Stimulated activated CD4-positive, alpha-beta T cell treated with anti-CD3 and anti-CD28 coated beads, Interleukin-15, amount 100 ng/mL, for 1 hour (primary cell): ENCODE data around the gene EIF2S1.
"Not testable (repeated sequence)": the region's sequence is repeated elsewhere in the genome, so short reads cannot be mapped to it uniquely, and the experiment has no call there.

Source experiments
- DNase-seq, 2 donors: peaks; one replicate each; pipeline ENCODE4 v3.0.0-alpha.2; 2020; ENCODE audit warnings: low read depth in 1 of 2, low spot score in 1 of 2

EIF2S1 gene

GRCh38 chr14:67371247-67372148 lies 11.4 kb downstream of the EIF2S1 start:
- no peak for DNase-seq

DNA sequence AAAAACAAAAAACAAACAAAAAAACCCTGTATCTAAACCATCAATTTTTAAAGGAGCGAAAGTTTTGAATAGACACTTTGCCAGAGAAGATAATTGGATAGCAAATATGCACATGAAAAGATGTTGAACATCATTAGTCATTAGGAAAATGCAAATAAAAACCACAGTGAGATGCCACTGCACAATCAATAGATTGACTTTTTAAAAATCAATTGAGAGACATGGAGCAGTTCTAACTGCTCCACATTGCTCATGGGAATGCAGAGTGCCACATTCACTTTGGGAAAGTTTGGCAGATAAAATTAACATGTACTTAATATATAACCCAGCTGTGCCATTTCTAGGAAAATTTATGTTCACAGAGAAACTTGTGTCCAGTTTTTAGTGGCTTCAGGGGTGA lies 12.7 kb downstream of the EIF2S1 start:
- no peak for DNase-seq

GRCh38 chr14:67373347-67373746 lies 13.2 kb downstream of the EIF2S1 start:
- DNase-seq, result no peak

GRCh38 chr14:67377916-67378315 lies 17.8 kb downstream of the EIF2S1 start:
- DNase-seq, result no peak

DNA sequence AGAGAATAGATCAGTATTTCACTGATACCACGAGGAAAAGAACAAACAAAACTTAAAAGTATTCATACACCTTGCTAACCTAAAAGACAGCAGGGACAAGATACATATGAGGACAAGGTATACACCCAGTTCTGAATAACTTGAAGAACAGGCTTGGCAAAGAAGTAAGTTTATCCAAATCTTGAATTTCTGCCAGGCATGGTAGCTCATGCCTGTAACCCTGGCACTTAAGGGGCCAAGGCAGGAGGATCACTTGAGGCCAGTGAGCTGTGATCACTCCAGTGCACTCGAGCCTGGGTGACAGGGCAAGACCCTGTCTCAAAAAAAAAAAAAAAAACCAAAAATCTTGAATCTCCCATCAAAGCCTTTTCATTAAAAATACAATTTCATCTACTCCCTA lies 25.0 kb downstream of the EIF2S1 start:
- no peak for DNase-seq

GRCh38 chr14:67385618-67386017 lies 25.5 kb downstream of the EIF2S1 start:
- DNase-seq, result no peak

GRCh38 chr14:67387195-67387594 lies 27.1 kb downstream of the EIF2S1 start:
- DNase-seq, result no peak

DNA sequence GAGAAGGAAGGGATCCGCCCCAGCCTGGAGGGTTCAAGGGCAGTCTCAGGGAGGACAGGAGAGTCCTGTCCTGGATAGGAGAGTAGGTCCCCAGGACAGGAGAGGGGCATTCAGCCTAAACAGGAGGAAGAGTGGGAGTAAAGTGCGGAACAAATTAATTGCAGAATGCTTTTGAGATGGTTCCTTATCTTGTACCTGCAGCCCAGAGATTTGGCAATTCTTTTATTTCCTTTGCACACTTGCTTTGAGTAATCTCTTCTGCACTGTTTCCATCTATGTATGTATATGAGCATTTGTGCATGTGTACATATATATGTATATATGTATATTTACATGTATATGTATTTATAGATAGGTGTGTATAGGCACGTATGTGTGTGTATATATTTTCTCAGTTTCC lies 29.1 kb downstream of the EIF2S1 start:
- DNase-seq, result no peak

DNA sequence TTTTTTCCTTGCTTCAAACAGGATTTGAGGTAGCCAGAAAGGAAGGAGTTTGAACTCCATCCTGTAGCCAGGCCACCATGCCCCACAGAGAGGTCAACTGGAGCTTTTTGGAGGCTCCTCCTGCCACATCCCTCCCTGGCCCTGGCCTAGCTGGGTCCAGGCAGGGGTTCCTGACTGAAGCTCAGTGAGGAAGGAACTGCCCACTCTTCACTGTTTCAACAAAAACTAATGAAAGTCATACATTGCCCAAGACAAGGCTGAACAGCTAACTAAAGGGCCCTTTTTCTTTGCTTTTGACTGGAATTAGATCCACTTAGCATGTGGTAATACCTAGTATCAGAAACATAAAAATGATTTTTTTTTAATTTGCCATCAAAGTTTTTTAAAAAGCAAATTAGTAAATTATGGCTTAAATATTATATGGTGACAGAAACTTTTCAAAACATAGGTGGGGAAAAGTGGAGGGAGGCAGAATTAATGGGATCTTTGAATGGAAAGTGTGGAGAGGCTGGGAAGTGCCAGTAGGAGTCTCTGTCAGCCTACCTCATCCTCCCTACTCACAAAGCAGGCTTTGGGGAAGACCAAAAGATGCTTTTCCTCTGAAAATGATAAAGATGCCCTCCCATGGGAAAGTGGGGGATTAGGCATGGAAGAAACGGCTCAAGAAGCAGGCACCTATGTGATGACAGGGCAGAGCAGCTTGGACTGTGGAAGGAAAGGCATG lies 29.8 kb downstream of the EIF2S1 start:
- DNase-seq, result no peak

- no peak for DNase-seq
Observed at GRCh38 chr14:67391268-67391667, 31.1 kb downstream of the EIF2S1 start.

GRCh38 chr14:67392123-67392522 lies 32.0 kb downstream of the EIF2S1 start:
- no peak for DNase-seq

DNA sequence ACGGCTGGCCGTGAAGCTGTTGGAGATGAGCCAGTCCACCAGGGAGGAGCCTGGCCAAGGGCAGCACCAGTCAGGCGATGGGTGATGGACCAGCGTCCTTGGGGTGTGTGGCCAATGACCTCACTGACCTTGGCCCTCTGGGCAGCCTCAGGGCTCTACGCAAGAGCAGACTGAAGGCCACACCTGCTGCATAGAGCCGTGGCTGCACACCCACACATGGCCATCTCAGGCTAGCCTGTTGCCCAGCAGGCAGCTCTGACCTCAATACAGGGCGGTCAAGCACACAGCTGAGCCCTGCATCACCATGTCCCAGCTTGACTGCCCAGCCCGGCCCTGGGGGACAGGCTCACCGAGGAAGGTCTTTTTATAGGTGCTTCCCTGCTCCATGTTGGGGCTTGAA lies 32.7 kb downstream of the EIF2S1 start:
- no peak for DNase-seq

DNA sequence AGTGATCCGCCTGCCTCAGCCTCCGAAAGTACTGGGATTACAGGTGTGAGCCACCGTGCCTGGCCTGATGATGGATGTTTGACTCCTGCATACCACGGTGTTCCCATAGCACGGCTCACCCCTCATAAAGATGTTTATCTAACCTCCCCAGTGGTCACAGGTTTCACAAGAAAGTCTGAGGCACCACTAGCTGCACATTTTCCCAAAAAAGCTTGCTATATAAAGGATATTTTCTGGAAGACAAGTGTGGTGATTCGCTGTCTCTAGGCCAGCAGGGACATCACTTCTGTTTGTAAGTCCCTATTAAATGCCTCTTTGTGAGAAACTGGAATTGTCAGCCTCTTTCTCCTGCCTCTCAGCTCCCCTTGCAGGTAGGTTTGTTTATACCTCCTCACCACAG lies 33.6 kb downstream of the EIF2S1 start:
- DNase-seq, result no peak

GRCh38 chr14:67395086-67395875 lies 35.2 kb downstream of the EIF2S1 start:
- no peak for DNase-seq

DNA sequence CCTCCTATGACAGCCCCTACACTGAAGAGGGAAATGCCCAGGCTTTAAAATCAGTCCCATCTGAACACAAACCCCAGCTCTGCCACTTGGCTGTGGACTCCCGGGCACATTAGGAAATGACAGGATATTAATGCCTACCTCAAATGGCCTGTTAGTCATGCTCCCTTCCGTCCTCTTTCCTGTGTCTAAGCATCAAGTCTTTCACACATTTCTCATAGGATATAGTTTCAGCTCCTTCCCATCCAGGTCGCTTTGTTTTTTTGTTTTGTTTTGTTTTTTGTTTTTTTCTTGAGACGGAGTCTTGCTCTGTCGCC lies 35.7 kb downstream of the EIF2S1 start:
- DNase-seq, result no peak

GRCh38 chr14:67396381-67396970 lies 36.3 kb downstream of the EIF2S1 start:
- no peak for DNase-seq

GRCh38 chr14:67397536-67397935 lies 37.4 kb downstream of the EIF2S1 start:
- no peak for DNase-seq

DNA sequence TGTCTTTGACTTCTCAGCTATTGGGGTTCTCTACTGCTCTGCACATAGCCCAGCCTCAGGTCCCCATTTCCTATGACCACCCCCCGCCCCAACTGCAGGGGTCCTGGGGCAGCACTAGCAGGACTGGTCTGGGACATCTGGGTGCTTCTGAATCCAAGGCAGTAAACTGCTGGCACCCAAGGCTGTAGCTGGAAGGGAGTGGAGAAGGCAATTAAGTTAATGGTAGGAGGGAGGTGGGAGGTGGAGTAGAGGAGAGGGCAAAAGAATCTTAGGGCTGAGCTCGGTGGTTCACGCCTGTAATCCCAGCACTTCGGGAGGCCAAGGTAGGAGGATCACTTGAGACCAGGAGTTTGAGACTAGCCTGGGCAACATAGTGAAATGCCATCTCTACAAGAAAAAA lies 40.3 kb downstream of the EIF2S1 start:
- no peak for DNase-seq

DNA sequence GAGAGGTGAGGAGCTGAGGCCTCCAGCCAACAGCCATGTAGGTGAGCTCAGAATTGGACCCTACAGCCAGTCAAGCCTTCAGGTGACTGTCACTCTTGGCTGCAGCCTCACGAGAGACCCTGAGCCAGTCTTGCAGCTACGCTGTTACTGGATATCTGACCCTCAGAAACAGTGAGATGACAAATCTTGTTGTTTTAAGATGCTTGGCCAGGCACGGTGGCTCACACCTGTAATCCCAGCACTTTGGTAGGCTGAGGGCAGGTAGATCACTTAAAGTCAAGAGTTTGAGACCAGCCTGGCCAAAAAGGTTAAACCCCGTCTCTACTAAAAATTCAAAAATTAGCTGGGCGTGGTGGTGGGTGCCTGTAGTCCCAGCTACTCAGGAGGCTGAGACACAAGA lies 45.6 kb downstream of the EIF2S1 start:
- DNase-seq, result no peak

- not testable (repeated sequence) for DNase-seq
Observed at GRCh38 chr14:67408122-67408801, 48.1 kb downstream of the EIF2S1 start.

- DNase-seq, result no peak
Observed at GRCh38 chr14:67409461-67409860, 49.3 kb downstream of the EIF2S1 start.
